Hair follicular keratinocyte (primary cell): ENCODE measurements around the gene PPCS. TPM values are rescaled to one million over a fixed set of nuclear protein-coding genes. Genes with fewer than 3 reads are reported as not detected.

Source experiments
- total RNA-seq: library from RNA; depleted of rRNA; stranded (reverse); fragments of >200 nt; gene quantifications from 2 replicates; pipeline ENCODE4 v1.2.3, GENCODE V29; 2015

Gene PPCS
- total RNA-seq: 50.8 and 91.4 TPM in 2 replicates

GRCh38 chr1:42456010-42456753 is at the start of gene PPCS, which contains the start of gene ZMYND12:
Gene PPCS (plus strand): TSS chr1:42456543. CDS start chr1:42456566, 23 bp downstream.
Gene ZMYND12 (minus strand): TSS chr1:42456022. CDS start chr1:42455997, 25 bp downstream.

GRCh38 chr1:42462828-42463763 is 6.8 kb downstream of the PPCS start, which contains the start of gene CCDC30:
Gene CCDC30 (plus strand): TSS chr1:42463286. CDS start chr1:42480552, 17,266 bp downstream.

Other genes starting within 250 kb of the PPCS start
- 16.0 and 18.1 TPM in 2 replicates for gene FOXJ3, start 121.3 kb upstream of the PPCS start, total RNA-seq
- gene RIMKLA, start 75.8 kb upstream of the PPCS start, total RNA-seq: not detected in 2 replicates
- gene ZMYND12, start 521 bp upstream of the PPCS start, total RNA-seq: 0.49 and 0.70 TPM in 2 replicates
- 0.04 and 0.16 TPM in 2 replicates for gene CCDC30, start 6.7 kb downstream of the PPCS start, total RNA-seq
- 59.0 and 89.4 TPM in 2 replicates for gene PPIH, start 201.9 kb downstream of the PPCS start, total RNA-seq
- gene YBX1, start 225.9 kb downstream of the PPCS start, total RNA-seq: 911 and 1,172 TPM in 2 replicates